Stimulated activated naive CD4-positive, alpha-beta T cell (primary cell): Measurements from ENCODE around the gene RNASEH2B.

Experiments used
- DNase-seq, 6 experiments: peaks; one replicate each; lab custom pipeline; 2025; lab: John Stamatoyannopoulos, UW

Gene RNASEH2B

DNA sequence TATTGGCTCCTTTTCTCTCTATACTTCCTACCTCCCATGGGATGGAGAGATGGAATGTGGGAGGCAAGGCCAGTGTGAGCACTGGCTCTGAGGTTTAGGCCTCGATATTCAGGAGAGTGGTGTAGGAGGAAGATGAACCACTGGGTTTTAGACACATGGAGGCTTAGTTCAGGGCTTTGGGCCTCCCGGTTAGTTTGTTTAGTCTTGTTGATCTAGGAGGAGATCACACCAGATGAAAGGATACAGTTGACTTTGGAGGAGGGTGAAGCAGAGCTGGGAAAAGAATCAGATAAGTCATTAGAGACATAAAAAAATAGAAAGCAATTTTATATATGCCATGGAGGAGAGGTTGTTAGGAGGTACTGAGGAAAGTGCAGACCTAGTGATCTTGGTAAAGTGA is 30.9 kb downstream of the RNASEH2B start:
- DNase-seq = no peak

- DNase-seq = no peak
Observed at GRCh38 chr13:50941146-50941545, 31.6 kb downstream of the RNASEH2B start.

DNA sequence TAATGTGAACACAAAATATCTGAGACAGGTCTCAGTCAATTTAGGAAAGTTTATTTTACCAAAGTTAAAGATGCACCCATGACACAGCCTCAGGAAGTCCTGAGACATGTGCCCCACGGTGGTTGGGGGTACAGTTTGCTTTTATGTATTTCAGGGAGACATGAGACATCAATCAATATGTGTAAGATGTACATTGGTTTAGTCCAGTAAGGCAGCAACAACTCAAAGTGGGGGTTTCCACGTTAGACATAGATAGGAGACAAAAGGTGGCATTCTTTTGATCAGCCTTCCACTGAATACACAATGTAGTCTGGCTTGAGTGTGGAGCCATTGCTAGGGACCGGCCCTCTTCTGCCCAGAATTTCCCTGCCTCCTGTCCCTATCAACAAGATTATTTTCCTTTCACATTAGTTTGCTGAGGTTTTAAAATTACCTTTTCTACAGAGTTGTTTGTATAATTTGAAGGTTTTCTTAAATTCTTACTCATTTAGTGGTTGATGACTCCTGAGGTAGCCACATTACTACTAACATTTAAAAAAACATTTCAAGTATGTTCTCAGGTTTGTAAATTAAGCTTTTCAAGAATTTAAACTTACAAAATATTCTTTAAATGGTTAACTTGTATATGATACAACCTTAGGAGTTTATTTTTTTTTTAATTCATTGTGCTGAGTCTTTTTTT is 33.2 kb downstream of the RNASEH2B start:
- no peak for DNase-seq

- DNase-seq = no peak
Observed at GRCh38 chr13:50945669-50946068, 36.1 kb downstream of the RNASEH2B start.

GRCh38 chr13:50948601-50949000 is 39.0 kb downstream of the RNASEH2B start:
- DNase-seq = no peak

DNA sequence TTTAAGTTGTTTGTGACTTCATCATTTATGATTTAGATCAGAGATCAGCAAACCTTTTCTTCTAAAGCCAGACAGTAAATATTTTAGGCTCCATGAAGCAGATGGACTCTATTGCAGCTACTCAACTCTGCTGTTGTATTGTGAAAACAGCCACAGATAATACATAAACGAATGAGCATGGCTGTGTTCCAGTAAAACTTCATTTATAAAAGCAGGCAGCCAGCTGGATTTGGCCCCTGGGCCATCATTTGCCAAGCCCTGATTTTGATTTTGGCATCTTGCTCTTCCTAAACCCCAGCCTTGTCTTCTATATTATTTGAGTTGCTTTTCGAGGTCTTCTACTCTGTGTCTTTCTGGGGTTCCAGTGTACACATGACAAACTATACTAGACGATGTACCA is 41.3 kb downstream of the RNASEH2B start:
- DNase-seq = no peak

DNA sequence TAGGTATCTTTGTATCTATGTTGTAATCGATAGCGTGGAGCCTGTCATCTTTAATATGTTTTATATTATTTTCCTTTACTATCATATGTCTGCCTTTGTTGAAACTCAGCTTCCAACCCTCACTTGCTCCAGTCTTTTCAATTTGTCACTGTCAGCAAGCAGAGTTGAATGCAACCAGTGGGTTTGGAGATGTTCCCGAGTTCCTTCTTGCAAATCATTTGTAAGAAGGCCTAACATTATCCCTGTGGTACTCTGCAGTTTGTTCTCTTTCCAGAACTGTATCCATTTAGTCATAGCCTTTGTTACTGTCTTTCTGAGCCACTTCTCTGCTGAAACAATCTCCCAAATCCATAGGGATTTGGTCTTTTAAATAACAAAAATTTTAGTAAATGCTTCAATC is 41.8 kb downstream of the RNASEH2B start:
- no peak for DNase-seq

GRCh38 chr13:50955241-50955640 is 45.6 kb downstream of the RNASEH2B start:
- DNase-seq = no peak

- DNase-seq = no peak
Observed at GRCh38 chr13:50955798-50956197, 46.2 kb downstream of the RNASEH2B start.

DNA sequence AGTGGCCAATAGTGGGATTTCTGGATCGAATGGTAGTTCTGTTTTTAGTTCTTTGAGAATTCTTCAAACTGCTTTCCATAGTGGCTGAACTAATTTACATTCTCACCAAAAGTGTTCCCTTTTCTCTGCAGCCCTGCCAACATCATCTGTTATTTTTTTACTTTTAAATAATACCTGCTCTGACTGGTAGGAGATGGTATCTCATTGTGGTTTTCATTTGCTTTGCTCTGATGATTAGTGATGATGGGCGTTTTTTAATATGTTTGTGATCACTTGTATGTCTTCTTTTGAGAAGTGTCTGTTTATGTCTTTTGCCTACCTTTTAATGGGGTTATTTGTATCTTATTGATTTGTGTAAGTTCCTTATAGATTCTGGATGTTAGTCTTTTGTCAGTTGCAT is 48.0 kb downstream of the RNASEH2B start:
- no peak for DNase-seq

- no peak for DNase-seq
Observed at GRCh38 chr13:50969691-50970090, 60.1 kb downstream of the RNASEH2B start.

DNA sequence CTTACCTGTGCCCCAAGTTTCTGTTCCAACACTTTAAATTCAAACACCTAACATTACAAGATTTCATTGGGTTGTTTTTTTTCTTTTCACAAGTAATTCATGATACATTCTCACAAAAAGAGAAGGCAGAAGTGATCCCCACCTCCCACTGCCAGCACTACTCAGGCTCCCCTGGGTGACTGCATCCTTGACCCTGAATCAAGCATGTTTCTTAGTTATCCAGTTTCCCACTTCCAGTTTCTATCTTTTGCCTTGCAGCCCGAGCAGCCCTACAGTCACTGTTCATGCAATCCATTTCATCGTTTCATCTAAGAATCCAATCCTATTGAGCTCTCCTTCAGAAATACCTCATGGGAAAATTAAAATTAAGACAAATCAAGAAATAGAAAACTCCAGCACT is 61.4 kb downstream of the RNASEH2B start:
- no peak for DNase-seq

GRCh38 chr13:50974268-50974667 is 64.7 kb downstream of the RNASEH2B start:
- DNase-seq = no peak

- DNase-seq = no peak
Observed at GRCh38 chr13:50979187-50979586, 69.6 kb downstream of the RNASEH2B start.

GRCh38 chr13:50981686-50982085 is 72.1 kb downstream of the RNASEH2B start:
- DNase-seq = no peak

GRCh38 chr13:50989476-50989875 is 79.9 kb downstream of the RNASEH2B start:
- DNase-seq = no peak

GRCh38 chr13:50990065-50990817 is 80.7 kb downstream of the RNASEH2B start:
- no peak for DNase-seq

GRCh38 chr13:50990818-50991506 is 81.4 kb downstream of the RNASEH2B start:
- DNase-seq = no peak

DNA sequence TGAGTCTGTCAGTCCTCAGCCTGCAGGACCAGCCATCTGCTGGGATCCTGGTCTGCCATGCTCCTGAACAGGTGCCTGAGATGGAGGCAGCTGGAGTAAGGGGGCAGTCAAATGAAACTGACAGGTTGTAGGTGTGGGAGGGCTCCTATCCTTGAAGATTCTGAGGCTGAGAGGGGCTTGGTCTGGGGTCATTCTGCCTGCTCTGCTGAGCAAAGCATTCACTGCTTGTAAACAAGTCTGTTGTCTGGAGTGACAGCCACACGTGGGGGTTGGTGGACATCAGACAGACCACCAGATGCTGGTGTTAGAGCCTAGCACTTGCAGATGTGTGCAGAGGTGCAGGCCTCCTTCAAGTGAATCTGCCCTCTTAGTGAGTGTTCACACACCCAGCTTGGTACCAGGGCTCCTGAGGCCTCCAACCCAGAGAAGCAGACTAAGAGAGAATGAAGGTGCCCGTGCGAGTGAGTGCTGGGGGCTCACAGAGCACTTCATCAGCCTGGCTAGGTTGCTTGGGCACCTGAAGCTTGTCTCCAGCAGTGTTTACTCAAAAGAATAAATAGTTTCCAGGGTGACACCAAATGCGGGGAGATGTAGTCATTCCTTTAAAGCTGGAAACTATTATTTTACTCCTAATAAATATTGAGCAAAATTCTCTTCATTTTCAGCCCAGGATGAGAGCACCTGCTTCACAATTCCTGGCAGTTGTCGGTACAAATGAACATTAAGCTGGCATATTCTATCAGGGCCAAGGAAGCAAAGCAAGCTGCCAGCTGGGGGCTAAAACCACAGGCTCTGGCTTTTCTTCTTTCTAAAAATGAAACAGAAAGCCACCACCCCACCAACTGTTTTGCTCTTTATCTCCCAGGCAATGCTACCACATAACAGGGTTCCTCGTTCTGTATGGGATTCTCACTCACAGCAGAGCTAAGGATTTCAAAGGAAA is 82.3 kb downstream of the RNASEH2B start:
- DNase-seq = peak in 2 of 6 experiments; percentile 2 to 19

DNA sequence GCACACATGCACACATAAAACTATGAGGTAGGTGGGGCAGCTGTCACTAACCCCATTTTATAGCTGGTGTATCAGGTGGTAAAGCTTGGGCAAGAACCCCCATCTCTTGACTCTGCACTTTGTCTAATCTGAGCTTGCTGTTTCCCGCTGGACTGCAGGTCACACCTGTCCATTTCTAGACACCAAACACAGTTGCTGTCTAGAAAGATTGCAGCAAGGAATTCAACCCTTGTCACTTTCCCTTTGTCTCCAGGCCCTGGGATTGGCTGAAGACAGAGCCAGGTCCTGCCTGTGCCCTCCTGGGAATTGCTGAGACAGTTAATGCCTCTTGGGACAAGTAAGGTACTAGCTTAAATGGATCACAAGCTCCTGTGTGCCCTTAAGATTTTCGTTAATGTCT is 83.8 kb downstream of the RNASEH2B start:
- DNase-seq = no peak

- DNase-seq = no peak
Observed at GRCh38 chr13:50993934-50994333, 84.3 kb downstream of the RNASEH2B start.

DNA sequence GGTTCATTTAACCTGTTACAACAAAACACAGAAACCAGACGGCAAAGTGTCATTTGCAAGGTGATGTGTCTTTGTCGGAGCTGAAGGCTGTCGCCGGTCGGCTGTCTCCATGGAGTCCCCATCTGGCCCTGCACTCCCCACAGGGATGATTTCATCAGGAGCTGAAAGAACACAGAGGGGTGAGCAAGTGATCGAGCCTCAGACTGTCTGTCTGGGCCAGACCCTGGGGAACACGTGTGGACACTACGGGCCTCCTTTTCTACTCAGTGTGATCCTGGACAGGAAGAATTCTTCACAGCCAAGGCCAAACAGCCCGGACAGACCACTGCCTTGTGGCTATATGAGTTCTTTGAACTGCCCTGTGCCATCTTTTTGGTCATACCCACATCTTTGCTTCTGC is 85.1 kb downstream of the RNASEH2B start:
- no peak for DNase-seq
